ENCODE measurements around the gene JAKMIP3. TPM values are rescaled to one million over a fixed set of nuclear protein-coding genes. Genes with fewer than 3 reads are reported as not detected.

JAKMIP3 gene
- polyA plus RNA-seq, 3 donors = 0.20 TPM; not detected in 2

DNA sequence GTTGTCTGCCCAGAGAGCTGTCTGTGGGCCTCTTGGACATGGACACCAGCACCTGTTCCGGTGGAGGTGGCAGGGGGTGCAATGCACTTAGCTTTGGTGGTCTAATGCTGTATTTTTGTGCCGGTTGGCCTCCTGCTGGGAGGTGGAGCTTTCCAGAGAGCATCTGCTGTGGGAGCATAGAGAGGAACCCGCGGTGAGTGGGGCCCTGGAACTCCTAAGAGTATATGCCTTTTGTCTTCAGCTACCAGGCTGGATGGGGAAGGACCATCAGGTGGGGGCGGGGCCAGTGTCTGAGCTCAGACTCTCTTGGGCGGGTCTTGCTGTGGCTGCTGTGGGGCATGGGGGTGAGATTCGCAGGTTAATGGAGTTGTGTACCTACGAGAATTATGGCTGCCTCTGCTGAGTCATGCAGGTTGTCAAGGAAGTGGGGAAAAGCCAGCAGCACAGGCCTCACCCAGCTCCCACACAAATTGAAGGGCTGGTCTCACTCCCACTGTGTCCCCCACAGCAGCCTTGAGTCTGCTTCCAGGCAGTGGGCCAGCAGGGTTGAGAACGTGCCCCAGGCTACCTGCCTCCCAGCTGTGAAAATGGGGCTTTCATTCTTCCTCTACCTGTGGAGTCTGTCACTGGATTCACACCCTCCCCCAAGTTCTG is 29.0 kb downstream of the JAKMIP3 start:
- no peaks in the 10 kb centered on the region for H3K36me3 ChIP-seq (replicated peaks in 1 of 2; ENCODE audit: control insufficient read depth in 1 of 2, insufficient read depth in 2 of 2, low read length in 2 of 2)
- no peak overlapping the region for H3K27ac ChIP-seq (ENCODE audit: low read depth in 1 of 2, low read length in 2 of 2)
- H3K9me3 ChIP-seq (replicated peaks in 1 of 2; ENCODE audit: control insufficient read depth in 1 of 2, insufficient read depth in 1 of 2, low read length in 2 of 2) = peaks cover 0 to 21% of the 10 kb centered on the region in 2 donors
- TF ChIP-seq, protein P1, sequence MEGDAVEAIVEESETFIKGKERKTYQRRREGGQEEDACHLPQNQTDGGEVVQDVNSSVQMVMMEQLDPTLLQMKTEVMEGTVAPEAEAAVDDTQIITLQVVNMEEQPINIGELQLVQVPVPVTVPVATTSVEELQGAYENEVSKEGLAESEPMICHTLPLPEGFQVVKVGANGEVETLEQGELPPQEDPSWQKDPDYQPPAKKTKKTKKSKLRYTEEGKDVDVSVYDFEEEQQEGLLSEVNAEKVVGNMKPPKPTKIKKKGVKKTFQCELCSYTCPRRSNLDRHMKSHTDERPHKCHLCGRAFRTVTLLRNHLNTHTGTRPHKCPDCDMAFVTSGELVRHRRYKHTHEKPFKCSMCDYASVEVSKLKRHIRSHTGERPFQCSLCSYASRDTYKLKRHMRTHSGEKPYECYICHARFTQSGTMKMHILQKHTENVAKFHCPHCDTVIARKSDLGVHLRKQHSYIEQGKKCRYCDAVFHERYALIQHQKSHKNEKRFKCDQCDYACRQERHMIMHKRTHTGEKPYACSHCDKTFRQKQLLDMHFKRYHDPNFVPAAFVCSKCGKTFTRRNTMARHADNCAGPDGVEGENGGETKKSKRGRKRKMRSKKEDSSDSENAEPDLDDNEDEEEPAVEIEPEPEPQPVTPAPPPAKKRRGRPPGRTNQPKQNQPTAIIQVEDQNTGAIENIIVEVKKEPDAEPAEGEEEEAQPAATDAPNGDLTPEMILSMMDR (IDR thresholded peaks at IDR 0.05) = no peak
- H3K4me1 Mint-ChIP-seq = no peaks in the 10 kb centered on the region
- H3K27ac Mint-ChIP-seq = no peak overlapping the region
- no peaks in the 10 kb centered on the region for H3K27me3 ChIP-seq (ENCODE audit: control insufficient read depth in 2 of 2, insufficient read depth in 2 of 2, low read length in 2 of 2)
- H3K36me3 Mint-ChIP-seq = no peaks in the 10 kb centered on the region
- DNase-seq = no peak
- H3K4me3 Mint-ChIP-seq = no peak overlapping the region
- peaks cover 7 to 55% (median 21%) of the 10 kb centered on the region in 7 donors for H3K9me3 Mint-ChIP-seq
- H3K79me2 ChIP-seq (ENCODE audit: insufficient read depth, low read length) = no peaks in the 10 kb centered on the region
- no peak overlapping the region for H3K9ac ChIP-seq (ENCODE audit: insufficient read depth, low read length, poor library complexity, severe bottlenecking)
- H4K20me1 ChIP-seq (ENCODE audit: insufficient read depth, low read length) = no peaks in the 10 kb centered on the region
- H3K27me3 Mint-ChIP-seq (ENCODE audit: low read depth in 3 of 3) = peaks cover 9 to 19% (median 13%) of the 10 kb centered on the region in 3 donors
- WGBS (ENCODE audit: insufficient coverage) = 86% methylated on average over 5 of the region's 9 CpGs
- no peak overlapping the region for H3K4me2 ChIP-seq (replicated peaks; ENCODE audit: extremely low read depth, low read length, poor library complexity, severe bottlenecking)
- no peaks in the 10 kb centered on the region for H3K4me1 ChIP-seq (ENCODE audit: control insufficient read depth in 1 of 2, insufficient read depth in 2 of 2, low read length in 2 of 2)
- H3K4me3 ChIP-seq (replicated peaks in 1 of 3; ENCODE audit: low read depth in 2 of 3, low read length in 3 of 3) = no peak overlapping the region
- H2AFZ ChIP-seq (ENCODE audit: insufficient read depth, low read depth, low read length, poor library complexity, severe bottlenecking) = no peak overlapping the region
- intact Hi-C loops (cut with micrococcal nuclease) = no loop called here

DNA sequence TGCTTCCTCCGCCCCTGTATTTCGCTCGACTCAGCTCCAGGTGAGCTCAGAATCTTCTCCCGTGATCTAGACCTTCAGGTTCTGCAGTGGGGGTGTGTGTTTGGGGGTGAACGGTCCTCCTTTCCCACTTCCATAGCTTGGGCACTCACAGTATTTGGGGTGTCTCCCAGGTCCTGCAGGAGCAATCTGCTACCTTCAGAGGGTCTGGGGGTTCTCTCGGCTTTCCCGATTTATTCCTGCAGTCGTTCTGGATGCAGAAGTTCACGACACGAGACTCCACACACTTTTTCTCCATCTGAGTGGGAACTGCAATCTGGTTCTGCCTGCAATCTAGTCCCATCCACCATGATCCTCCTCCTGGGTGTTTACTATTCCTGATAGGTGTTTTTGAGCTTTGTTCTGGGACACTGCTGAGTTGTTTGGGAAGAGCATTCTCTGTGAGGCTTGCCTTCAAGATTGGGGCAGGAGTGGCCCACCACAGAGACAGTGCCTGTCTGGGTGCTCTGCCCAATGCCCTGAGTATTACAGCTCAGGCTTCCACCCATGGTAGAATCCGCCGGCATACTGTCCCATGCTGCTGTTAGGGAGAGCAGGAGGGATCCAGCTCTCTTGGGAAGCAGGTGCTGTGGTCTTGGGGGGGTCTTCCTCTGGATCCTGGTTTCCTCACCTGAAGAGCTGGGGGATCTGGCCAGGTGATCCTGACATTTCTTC is 29.8 kb downstream of the JAKMIP3 start:
- Histone ChIP-seq H3K36me3 (replicated peaks in 1 of 2; ENCODE audit: control insufficient read depth in 1 of 2, insufficient read depth in 2 of 2, low read length in 2 of 2) (no peaks in the 10 kb centered on the region), H3K9ac (ENCODE audit: insufficient read depth, low read length, poor library complexity, severe bottlenecking) (no peak overlapping the region), H3K27me3 (ENCODE audit: control insufficient read depth in 2 of 2, insufficient read depth in 2 of 2, low read length in 2 of 2) (no peaks in the 10 kb centered on the region), H3K79me2 (ENCODE audit: insufficient read depth, low read length) (no peaks in the 10 kb centered on the region), H3K9me3 (replicated peaks in 1 of 2; ENCODE audit: control insufficient read depth in 1 of 2, insufficient read depth in 1 of 2, low read length in 2 of 2) (peaks cover 0 to 21% of the 10 kb centered on the region in 2 donors), H3K4me2 (replicated peaks; ENCODE audit: extremely low read depth, low read length, poor library complexity, severe bottlenecking) (no peak overlapping the region), H2AFZ (ENCODE audit: insufficient read depth, low read depth, low read length, poor library complexity, severe bottlenecking) (no peak overlapping the region), H4K20me1 (ENCODE audit: insufficient read depth, low read length) (no peaks in the 10 kb centered on the region), H3K4me1 (ENCODE audit: control insufficient read depth in 1 of 2, insufficient read depth in 2 of 2, low read length in 2 of 2) (no peaks in the 10 kb centered on the region), H3K4me3 (replicated peaks in 1 of 3; ENCODE audit: low read depth in 2 of 3, low read length in 3 of 3) (no peak overlapping the region), H3K27ac (ENCODE audit: low read depth in 1 of 2, low read length in 2 of 2) (no peak overlapping the region)
- H3K36me3 Mint-ChIP-seq = no peaks in the 10 kb centered on the region
- DNase-seq = no peak
- intact Hi-C loops (cut with micrococcal nuclease) = no loop called here
- no peak overlapping the region for H3K4me3 Mint-ChIP-seq
- H3K4me1 Mint-ChIP-seq = no peaks in the 10 kb centered on the region
- 85% methylated on average over 6 of the region's 12 CpGs for WGBS (ENCODE audit: insufficient coverage)
- TF ChIP-seq, protein P1 (IDR thresholded peaks at IDR 0.05) = no peak
- peaks cover 7 to 56% (median 20%) of the 10 kb centered on the region in 7 donors for H3K9me3 Mint-ChIP-seq
- H3K27me3 Mint-ChIP-seq (ENCODE audit: low read depth in 3 of 3) = peaks cover 7 to 18% (median 9%) of the 10 kb centered on the region in 3 donors
- peak overlapping the region in 1 of 7 donors; percentile 19 for H3K27ac Mint-ChIP-seq
